ENCODE data around the gene ITGA2.

ITGA2 gene

DNA sequence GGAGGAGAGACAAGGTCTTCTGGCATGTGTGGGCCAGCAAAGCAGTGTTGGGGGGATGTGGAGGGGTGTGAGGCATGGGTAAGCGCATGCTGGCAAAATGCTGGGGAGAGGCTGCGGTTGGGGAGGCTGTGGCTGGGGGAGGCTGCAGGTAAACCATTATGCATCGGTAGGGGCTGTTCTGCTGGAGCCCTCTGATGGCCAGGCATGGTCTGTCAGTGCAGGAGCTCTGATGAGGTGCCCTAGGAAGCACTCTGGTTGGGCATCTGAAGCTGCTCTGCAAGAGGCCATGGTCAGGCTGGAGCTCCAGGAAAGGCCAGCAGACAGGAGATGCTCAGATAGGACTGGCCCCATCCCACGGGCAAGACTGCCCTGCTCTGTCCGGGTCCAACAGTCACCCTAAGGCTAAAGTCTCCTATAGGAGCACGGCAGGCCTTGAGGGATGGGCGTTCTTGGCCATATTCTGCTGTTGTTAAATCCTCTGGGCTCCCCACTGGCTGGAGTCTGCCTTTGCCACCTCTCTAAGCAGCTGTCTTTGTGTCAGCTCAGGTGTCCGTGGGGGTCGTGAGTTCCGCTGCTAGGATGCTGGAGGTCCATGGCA lies 28.7 kb downstream of the ITGA2 start:
- DNase-seq (ENCODE audit: low read depth) = no peak

DNA sequence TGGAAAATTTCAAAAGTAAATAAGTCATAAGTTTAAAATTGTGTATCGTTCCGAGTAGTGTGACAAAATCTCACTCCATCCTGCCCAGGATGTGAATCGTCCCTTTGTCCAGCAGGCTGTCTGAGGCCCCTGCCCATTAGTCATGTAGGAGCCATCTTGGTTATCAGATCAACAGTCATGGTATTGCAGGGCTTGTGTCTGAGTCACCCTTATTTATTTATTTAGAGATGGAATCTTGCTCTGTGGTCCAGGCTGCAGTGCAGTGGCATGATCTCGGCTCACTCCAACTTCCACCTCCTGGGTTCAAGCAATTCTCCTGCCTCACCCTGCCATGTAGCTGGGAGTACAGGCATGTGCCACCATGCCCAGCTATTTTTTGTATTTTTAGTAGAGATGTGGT lies 30.2 kb downstream of the ITGA2 start:
- no peak for DNase-seq (ENCODE audit: low read depth)

GRCh38 chr5:53022930-53023511 lies 33.9 kb downstream of the ITGA2 start:
- no peak for DNase-seq (ENCODE audit: low read depth)

GRCh38 chr5:53023969-53024368 lies 34.8 kb downstream of the ITGA2 start:
- DNase-seq (ENCODE audit: low read depth) = no peak

DNA sequence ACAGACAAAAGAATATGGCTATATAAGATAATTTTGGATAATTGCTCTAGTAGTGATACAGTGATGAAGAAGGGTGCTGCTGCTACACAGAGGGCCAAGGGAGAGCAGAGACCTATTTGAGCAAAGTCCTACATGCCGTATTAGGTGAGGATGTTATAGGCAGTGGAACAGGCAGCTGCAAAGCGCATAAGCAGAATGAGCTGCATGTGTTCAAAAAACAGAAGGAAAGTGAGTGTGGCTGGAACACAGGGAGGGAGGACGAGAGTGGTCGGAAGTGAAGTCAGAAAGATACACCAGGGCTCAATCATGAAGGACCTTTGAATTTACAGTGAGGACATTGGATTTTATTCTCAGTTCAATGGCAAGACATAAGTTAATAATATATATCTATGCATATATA lies 35.4 kb downstream of the ITGA2 start:
- DNase-seq (ENCODE audit: low read depth) = no peak

DNA sequence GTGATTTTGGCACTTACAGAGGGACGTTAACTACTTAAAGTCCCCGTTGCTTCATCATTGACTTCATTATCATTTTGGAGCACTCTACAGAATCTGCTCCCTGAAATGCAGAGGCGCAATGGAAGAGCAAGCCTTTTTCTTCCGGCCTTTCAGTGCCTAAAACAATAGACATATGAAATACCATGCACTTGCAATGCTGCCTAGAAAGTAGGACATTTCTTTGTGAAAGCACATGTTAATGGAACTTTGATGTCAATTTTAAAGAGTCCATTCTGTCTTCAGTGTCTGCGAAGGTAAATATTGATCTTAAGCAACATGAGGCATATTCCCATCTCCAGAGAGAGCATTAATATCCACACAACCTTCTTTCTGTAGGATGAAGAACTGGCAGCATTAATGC lies 36.3 kb downstream of the ITGA2 start:
- no peak for DNase-seq (ENCODE audit: low read depth)

DNA sequence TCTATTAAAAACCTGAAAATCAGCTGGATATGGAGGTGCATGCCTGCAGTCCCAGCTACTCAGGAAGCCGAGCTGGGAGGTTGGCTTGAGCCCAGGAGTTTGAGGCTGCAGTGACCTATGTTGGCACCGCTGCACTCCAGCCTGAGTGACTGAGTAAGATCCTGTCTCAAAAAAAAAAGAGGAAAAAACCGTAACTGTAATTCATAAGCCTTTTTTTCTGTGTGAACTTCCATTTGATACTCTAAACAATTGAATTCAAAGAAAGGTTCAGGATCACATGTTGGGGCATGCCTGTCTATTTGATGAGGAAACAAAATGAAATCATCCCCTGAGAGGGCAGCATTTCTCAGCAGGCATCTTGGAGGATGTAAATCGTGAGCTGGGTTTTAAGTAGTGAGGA lies 38.8 kb downstream of the ITGA2 start:
- no peak for DNase-seq (ENCODE audit: low read depth)

- DNase-seq (ENCODE audit: low read depth) = no peak
Observed at GRCh38 chr5:53029608-53030007, 40.5 kb downstream of the ITGA2 start.

DNA sequence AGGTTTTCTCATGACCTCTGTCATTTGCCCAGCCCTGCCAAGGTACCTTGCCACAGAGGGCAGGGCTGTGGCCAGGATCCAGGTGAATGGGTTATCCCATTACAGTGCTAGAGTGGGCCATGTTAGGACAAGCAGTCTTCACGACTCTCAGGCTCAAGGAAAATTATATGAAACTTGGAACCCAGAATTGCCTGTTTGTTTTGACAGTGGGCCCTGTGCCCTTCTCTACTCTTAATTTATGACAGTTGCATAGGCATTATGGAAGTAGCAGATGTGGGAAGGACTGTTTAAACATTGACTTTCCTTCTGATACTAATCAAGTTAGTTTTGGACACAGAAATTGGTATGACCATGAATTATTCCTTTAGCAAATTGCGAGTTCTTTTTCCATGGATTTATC lies 41.7 kb downstream of the ITGA2 start:
- DNase-seq (ENCODE audit: low read depth) = no peak

- no peak for DNase-seq (ENCODE audit: low read depth)
Observed at GRCh38 chr5:53031695-53032096, 42.5 kb downstream of the ITGA2 start.

DNA sequence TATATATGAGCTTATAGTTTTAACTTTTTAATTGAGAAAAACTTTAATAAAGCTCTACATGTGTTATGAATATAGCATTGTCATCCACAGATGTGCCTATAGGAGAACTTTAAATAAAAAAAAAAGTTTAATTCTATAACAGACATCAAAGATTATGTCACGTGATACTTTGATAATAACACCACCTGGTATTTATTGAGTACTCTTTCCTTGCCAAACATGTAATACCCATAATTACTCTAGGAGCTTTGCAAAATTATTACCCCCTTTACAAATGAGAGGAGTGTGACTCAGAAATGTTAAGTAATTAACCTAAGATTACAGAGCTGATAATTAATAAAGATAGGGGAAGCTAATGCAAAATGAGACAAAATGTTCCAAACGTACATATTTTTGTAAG lies 43.0 kb downstream of the ITGA2 start:
- no peak for DNase-seq (ENCODE audit: low read depth)

- DNase-seq (ENCODE audit: low read depth) = no peak
Observed at GRCh38 chr5:53034832-53035231, 45.7 kb downstream of the ITGA2 start.

- no peak for DNase-seq (ENCODE audit: low read depth)
Observed at GRCh38 chr5:53035868-53036381, 46.8 kb downstream of the ITGA2 start.

- no peak for DNase-seq (ENCODE audit: low read depth)
Observed at GRCh38 chr5:53037141-53037859, 48.1 kb downstream of the ITGA2 start.

DNA sequence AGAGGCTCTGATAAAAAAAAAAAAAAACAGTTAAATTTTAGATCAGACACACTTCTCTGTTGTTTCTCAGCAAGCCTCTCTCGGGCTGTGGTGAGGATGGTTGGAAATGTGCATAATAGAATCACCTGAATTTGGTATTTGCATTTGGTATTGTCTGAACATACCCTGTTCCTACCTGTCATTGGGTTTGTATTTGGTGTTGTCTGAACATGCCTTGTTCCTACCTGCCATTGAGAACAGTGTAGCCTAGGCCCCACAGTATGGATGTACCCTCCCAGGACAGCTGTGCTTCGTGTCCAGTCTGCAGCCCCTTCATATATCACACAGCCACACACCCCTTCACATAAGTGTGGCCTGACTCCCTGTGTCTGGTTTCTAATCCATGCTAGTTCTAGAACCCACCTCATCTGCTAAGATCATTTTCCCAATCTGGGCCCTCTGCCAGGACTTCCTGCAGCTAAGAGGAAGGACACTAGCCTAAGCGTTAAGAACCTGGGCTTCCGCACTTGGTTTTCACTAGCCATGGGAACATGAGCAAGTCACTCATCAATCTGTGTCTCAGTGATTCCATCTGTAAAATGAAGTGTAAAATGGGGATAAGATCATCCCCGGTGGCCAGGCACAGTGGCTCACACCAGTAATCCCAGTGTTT lies 49.2 kb downstream of the ITGA2 start:
- no peak for DNase-seq (ENCODE audit: low read depth)

DNA sequence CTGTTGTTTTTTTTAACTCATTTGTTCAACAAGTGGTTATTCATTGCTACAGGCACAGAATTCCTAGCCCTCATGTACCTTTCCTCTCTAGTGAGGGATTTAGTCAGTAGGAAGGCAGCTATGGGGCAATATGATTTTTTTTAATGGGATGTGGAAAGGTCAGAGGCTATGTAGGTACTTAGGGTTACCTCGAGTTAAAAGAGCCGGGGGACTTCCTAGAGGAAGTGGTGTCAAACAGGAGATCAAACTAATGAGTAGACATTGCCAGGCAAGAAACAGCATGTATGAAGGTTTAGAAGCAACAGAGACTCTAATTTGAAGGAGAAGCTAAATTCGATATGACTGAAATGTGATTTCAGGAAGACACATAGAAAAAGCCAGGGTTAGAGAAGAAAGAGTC lies 50.7 kb downstream of the ITGA2 start:
- DNase-seq (ENCODE audit: low read depth) = no peak

GRCh38 chr5:53041071-53041692 lies 52.0 kb downstream of the ITGA2 start:
- DNase-seq (ENCODE audit: low read depth) = no peak

- no peak for DNase-seq (ENCODE audit: low read depth)
Observed at GRCh38 chr5:53041740-53042139, 52.6 kb downstream of the ITGA2 start.

- DNase-seq (ENCODE audit: low read depth) = no peak
Observed at GRCh38 chr5:53045263-53045662, 56.1 kb downstream of the ITGA2 start.

GRCh38 chr5:53048248-53048647 lies 59.1 kb downstream of the ITGA2 start:
- DNase-seq (ENCODE audit: low read depth) = no peak

- no peak for DNase-seq (ENCODE audit: low read depth)
Observed at GRCh38 chr5:53052499-53052898, 63.3 kb downstream of the ITGA2 start.

DNA sequence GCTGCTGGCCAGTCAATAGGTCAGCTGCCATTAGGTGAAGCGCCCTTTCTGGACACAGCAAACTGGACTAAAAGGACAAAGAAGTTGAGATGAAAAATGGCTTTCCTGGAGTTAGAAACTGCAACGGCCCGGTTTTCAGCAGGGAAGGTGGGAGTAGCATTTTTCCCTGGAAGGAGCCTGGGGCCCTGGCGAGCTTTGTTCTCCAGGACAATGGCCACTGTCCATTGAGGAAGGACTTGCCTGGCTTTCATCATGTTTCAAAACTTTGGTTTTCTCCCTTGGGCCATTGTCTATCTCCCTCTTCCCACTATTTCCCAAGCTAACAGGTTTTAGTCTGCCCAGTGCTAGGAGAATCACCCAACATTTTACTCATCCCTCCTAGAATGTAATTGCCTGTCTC lies 64.2 kb downstream of the ITGA2 start:
- DNase-seq (ENCODE audit: low read depth) = no peak

GRCh38 chr5:53055365-53055764 lies 66.2 kb downstream of the ITGA2 start:
- DNase-seq (ENCODE audit: low read depth) = no peak
